Forelimb muscle (tissue), 1 donor: Measurements from ENCODE around the gene ASPSCR1. TPM values are rescaled to one million over a fixed set of nuclear protein-coding genes. Genes with fewer than 3 reads are reported as not detected.

Experiments
- DNase-seq: peaks from one replicate; pipeline ENCODE4 v3.0.0-alpha.2; 2013; ENCODE audit warnings: low read depth
- polyA plus RNA-seq: library from polyadenylated mRNA; unstranded; fragments of 120-200 nt; gene quantifications from one replicate; pipeline ENCODE4 v1.2.1, GENCODE V29; 2013; ENCODE audit not compliant: insufficient read length

The ASPSCR1 gene
- polyA plus RNA-seq, 1 donor: 22.2 TPM

GRCh38 chr17:82012640-82013295 is 35.3 kb downstream of the ASPSCR1 start:
- no peak for DNase-seq

GRCh38 chr17:82013341-82013740 is 35.9 kb downstream of the ASPSCR1 start:
- no peak for DNase-seq

- no peak for DNase-seq
Measured at GRCh38 chr17:82013772-82014321, 36.4 kb downstream of the ASPSCR1 start.

DNA sequence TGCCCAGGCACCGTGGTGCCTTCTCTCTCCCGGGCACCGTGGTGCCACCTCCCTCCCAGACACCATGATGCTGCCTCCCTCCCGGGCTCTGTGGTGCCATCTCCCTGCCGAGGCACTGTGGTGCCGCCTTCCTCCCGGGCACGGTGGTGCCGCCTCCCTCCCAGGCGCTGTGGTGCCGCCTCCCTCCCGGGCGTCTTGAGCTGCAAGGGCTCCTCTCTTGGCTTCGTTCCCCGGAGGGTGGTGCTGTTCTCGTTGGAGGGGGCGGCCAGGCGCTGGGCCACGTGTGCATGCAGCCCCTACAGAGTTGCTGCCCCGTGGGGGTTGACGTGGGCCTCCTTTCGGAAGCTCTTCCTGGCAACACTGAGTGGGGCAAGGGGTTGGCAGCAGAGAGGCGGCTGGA is 37.0 kb downstream of the ASPSCR1 start:
- DNase-seq: no peak

DNA sequence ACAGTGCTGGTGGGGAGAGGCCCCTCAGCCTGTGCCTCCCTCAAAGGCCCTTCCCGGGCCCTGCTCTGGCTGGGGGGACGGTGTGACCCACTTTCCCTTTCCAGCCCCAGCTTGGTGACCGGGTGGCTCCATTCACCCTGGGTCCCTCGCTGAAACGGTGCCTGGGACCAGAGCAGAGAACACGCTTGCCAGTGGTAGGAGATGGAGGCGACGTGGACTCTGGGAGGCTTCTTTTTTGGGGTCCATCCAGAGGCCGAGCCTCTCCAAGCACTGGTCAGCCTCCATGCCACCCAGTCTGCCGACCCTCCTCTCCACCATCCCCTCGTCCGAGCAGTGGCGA is 37.5 kb downstream of the ASPSCR1 start:
- no peak for DNase-seq

DNA sequence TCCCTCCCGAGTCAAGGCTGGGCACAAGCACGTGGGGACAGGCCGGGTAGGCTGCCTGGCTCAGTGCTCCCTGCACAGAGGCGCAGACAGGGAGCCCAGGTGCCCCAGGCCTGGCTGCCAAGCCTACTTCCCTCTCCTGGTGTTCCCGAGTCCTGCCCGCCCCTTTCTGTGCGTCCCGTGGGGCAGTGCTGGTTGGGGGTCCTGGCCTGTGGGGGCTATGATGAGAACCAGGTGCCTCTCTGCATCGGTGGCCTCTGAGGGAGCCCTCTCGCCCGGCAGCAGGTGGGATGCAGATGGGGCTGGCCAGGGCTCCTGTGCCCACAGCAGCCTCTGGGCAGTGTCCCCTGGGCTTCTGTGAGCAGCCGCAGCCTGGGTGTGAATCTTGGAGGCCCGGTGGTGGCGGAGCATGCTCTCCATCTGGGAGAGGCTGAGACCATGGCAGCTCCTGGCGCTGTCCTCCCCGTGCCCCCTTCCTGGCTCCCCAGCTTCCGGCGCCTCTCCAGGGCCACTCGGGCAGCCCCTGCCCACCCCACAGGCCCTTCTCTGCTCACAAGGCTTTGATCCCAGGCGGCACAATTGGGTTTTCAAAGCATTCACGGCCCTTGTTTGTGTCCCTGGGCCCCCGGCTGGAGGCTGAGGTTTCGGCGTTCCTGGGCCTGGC is 38.0 kb downstream of the ASPSCR1 start:
- DNase-seq: no peak

DNA sequence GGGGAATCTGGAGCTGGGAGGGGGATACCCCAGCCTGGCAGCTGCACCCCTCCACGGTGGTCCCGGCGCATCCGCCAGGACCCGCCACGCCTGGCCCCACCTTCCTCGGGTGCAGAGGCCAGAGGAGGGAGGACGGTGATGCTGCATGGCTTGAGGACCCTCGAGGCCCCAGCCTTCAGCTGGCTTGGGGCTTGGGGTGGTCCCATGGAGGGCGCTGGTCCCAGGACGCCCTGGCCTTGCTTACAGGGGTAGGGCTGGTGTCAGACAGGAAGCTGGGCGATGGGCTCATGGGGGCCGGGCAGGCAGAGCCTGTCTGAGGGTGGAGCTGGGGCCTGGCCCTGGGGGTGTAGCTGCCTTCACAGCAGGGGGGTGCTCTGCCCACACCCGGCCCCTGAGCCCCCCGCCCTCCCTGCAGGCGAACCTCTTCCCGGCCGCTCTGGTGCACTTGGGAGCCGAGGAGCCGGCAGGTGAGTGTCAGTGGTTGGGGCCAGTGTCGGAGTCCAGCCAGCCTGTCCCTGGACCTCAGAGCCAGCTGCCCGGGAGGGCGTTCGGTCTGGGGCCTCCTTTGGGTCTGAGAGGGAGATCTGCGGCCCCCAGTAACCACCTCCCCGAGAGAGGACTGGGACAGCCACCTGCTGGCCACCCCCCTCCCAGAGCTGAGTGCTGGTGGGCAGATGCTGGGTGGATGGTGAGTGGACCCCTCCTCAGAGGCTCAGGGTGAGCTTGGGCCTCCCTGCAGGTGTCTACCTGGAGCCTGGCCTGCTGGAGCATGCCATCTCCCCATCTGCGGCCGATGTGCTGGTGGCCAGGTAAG is 38.8 kb downstream of the ASPSCR1 start:
- DNase-seq: no peak

DNA sequence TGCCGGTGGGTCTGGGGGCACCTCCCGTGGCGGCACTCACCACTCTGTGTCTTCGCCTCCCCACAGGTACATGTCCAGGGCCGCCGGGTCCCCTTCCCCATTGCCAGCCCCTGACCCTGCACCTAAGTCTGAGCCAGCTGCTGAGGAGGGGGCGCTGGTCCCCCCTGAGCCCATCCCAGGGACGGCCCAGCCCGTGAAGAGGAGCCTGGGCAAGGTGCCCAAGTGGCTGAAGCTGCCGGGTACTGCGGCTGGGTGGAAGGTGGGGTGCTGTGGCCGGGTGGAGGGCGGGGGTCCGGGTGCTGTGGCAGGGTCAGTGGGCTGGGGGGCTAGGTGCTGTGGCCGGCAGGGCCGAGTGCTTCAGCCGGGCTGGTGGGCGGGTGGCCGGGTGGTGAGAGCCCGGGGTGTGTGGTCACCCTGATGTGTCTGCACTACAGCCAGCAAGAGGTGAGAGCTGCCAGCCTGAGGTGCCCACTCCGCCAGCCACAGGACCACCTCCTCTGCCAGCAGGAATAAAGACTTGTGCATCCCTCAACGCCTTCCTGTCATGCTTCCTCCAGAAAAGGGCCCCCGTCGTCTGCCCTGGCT is 39.5 kb downstream of the ASPSCR1 start:
- DNase-seq: no peak

DNA sequence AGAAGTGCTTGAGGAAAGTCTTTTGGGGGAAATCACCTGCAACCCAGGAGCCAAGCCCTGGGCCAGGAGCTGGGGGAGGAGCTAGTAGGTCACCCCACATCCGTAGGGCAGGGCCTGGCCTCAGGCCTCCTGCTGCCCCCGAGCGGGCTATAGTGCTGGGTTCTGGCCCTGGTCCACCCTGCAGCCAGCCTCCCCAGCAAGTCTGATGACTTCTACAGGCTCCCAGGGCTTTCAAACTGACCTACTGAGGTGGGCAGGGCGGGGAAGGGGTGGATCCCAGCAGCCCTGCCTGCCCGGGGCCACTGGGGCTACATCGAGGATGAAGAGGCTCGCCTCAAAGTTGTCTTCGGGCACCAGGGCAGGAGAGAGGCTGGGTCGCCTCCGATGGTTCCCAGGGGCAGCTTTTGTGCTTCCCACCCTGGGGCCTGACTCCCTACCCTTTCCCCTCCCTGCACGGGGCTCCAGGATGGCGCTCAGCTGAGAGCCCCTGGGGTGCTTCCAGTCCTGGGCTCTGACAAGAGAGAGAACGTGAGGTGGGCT is 40.3 kb downstream of the ASPSCR1 start:
- DNase-seq: no peak

DNA sequence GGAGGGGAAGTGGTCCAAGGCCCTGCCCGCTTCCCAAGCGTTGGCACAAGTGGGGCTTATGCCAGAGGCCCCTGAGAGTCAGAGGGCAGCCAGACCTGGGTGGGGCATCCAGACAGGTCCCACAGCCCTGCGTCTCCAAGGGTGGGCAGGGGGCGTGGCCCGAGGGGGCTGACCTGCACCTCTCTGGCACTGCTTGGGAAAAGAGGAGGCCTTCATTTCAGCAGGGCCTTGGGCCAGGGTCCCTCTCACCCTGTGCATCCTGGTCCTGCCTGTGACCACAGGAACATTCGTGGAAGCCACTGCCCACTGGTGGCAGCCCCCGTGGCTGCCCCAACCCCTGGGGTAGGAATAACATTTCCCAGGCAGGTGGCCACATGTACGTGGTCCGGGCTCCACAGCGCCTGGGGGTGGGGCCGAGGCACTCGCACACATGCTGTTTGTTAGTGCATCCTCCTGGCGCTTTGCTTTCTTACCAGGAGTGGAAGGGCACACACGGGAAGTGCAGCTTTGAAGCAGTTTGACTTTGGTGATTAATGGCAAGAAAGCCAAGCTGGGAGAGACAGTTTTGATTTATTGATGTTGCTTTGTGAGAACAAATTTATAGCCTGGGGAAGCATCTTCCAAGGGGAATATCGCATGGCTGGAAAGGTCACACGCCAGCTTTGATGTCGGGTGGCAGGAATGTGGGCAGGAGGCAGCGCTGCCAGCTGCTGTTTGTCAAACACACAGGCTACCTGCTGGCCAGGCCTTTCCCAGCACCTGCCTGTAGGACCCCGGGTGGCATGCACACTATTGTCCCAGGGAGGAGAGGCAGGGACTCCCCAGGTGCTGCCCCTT is 40.9 kb downstream of the ASPSCR1 start:
- DNase-seq: no peak

DNA sequence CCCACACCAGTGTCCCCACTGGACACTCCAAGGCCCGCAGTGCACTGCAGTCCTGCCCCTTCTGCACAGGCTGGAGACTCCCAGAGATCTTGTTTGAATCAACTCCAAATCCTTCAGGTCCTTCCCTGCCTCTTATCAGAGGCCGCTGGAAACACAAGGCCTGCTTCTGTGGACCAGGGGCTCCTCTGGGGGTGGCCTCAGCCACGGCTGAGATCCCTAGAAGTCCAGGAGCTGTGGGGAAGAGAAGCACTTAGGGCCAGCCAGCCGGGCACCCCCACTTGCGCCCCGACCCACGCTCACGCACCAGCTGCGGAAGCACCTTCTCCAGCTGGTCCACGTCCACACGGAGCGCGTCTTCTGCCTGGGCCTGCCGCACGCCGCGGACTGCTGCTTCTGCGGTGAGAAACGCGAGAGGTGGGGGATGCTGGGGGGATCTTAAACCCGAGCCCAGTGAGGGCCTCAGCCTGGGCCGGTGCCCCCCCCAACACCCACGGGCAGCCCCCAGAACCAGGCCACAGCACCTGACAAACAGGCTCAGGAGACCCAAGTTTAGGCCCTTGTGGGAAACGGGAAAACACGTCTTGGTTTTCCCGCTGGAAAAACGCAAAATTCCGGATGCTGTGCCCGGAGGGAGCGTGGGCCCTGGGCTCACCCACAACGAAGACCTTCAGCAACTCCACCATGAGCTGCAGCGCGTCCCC is 41.7 kb downstream of the ASPSCR1 start:
- DNase-seq: no peak

DNA sequence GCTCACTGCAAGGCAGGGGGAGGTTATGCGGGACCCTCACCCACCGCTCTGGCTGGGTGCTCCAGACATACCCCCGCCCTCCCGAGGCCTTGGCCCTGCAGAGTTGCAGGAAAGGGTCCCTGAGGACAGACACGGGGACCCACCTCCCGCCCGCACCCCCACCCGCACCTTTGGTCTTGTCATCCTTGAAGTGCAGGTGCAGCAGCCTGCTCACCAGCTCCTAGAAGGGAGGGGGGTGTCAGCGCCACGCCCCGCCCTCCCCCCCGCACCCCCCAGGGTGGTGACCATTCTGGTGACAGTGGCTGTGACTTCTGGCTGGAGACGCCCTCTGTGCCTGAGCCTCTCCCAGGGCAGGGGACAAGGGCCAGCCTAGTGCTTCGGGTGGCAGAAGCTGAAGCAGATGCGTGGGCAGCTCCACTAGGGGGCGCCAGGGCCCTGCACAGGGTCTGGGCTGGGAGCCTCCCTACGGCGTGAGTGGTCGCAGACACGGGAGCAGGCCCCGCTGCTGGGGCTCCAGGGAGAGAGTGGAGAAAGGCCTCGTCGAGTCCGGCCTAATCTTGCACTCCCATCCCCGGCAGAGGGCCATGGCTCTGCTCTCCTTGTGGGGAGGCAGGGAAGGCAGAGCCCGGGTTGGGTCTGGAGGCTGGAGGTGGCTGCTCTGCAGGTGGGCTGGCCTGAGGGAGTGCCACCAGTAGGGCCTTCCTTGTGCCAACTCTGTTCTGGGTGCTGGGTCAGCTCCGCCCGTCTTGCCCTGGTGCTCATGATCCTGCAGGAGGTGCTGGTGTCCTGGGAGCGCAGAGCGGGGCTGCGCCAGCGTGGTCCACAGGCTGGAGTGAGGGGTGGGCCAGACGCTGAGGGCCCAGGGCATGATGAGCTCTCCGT is 42.5 kb downstream of the ASPSCR1 start:
- DNase-seq: no peak

DNA sequence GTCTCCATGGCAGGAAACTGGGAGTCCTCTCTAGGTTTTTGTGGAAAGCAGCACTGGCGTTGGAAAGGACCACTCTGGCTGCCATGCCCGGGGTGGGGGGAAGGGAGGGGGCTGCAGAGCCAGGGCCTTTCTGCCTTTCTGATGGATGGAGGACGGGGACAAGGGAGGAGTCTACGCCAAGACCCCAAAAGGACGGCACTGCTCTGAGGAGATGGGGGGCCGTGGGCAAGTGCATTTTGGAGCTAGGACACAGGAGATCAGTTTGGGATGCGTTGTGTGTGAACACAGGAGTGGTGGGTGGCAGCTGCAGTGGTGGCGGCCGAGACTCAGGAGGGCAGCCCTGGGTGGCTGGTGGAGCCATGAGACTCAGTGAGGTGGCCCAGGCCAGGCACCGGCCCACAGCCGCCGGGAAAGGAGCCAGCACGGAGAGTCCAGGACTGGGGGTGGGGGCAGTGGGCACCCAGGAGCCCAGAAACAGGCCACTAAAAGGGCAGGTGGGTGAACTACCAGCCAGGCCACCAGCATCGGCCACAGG is 43.2 kb downstream of the ASPSCR1 start:
- DNase-seq: no peak

- no peak for DNase-seq
Measured at GRCh38 chr17:82021107-82021899, 43.9 kb downstream of the ASPSCR1 start.

DNA sequence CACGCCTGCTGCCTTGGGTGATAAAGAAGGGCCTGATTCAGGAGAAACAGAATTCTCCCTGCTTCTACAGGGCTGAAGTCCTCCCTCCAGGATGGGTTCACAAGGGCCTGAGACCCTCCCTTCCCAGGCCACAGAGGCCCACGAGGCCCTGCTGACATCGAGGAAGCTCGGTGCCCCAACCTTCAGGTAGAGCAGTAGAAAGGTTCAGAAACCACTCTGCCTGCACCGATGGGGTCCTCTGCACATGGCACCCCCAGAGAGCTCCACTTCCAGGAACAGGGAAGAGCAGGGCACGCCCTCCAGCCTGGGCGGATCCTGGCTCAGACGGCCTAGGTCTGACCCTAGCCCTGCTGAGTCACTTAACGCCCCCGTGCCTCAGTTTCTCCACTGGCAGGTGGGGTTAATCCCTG is 44.5 kb downstream of the ASPSCR1 start:
- DNase-seq: no peak

DNA sequence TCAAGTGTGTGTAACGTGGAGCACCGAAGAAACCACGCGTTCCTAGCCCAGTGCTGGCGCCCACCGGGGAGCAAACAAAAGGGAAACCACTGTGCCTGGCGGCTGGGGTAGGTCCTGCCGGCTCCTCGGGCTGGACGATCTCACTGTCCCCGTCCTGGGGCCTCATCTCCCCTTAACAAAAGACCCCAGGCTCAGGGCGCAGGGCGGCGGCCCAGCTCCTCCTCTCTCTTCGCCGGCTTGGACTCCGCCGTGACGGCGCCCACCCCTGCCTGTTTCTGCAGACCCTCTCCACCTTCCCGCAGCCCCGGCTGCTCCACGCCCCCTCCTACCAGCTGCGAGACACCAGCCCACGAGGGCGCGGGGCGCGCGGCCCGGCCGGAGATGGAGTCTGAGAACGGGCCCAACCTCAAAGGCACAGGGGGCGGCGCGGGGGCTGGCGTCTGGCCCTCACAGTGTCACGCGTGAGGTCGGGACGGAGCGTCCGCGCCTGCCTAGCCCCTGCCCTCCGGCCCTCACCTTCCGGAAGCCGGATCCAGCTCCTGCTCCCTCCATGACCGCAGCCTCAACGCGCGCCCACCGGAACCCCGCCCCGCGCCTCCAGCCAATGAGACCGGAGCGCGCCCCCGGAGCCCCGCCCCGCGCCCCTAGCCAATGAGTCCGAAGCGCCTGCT is 45.0 kb downstream of the ASPSCR1 start, which contains the start of gene CENPX:
Gene CENPX (minus strand): TSS at position 569 of the 671 bp plus-strand sequence. CDS start 17 bp downstream, at position 552.
- DNase-seq: no peak

DNA sequence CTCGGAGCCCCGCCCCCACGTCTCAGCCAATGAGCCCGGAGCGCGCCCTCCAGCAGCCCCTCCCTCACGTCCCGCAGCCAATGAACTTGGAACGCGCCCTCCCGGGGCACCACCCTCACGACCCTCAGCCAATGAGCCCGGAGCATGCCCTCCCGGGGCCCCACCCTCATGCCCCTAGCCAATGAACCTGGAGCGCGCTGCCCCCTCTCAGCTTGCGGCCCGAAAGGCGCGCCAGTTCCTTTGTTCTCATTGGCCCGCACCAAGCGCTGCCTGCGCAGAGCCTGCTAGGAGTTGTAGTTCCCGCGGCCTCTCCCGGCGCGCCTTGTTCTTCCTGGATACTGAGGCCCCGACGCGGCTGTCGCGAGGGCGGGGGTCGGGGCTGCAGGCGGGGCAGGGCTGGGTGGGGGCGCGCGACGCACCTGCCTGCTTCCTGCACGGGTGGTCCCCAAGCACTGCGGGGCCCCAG is 45.6 kb downstream of the ASPSCR1 start, which contains the start of gene LRRC45:
Gene LRRC45 (plus strand): TSS at position 325 of the 466 bp plus-strand sequence. CDS start 339 bp downstream, outside the sequence.
- peak; percentile 95 for DNase-seq
